Measurements from ENCODE around the gene RNF207.

GRCh38 chr1:6200188-6200809 lies 5.6 kb upstream of the RNF207 start:
- TF ChIP-seq POLR2AphosphoS5 (IDR thresholded peaks at IDR 0.05; ENCODE audit: low read depth) (no peak), CTCF (IDR thresholded peaks at IDR 0.05; ENCODE audit: insufficient read depth, low read length) (no peak), REST (IDR thresholded peaks at IDR 0.05; ENCODE audit: insufficient replicate concordance, low read depth) (no peak), GABPA (IDR thresholded peaks at IDR 0.05; ENCODE audit: low read depth) (no peak)
